Endothelial cell of hepatic sinusoid (primary cell): ENCODE measurements around the gene APCDD1L.

Experiments used
- in situ Hi-C: cut with HindIII; loops from 2 replicates; pipeline ENCODE4 v1.10.0; 2017; ENCODE audit warnings: low sequenced_read_pairs

The APCDD1L gene

DNA sequence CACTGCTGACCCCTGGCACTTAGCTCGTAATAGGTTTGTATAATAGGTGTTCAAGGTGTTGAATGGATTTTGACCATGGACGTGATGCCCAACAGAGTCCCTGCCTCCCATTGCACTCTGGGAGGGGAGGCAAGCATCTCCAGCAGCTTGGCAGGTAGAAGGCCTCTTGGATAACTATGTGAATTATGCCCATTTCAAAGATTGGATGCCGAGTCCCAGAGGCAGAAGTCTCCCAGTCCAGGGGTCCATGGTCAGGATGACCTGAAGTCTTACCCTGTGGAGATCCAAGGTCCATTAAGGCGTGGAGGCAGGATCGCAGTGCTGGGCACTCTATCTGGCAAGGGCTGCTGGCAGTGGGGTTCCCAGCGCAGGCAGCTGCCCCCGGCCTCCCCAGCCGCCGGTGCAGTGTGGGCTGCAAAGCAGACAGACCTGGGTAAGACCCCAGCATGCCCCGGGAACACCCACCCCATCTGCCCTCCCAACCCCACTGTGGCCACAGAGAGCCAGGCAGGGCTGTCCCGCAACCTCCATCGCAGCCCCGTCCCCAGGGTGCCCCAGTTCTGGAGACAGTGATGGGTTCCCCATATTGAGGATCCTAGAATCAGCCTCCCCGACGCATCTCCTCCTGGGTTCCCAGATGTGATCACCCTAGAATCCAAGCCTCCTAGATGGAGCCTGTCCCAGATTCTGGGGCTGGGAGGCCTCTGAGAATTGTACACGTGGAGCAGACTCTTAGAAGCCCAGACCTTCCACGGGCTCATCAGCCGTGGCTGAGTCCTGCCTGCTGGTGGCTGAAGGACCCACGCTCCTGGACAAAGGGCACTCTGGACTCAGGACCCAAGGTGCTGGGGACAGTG is 44.6 kb downstream of the APCDD1L start:
- in situ Hi-C loops = no loop called here

DNA sequence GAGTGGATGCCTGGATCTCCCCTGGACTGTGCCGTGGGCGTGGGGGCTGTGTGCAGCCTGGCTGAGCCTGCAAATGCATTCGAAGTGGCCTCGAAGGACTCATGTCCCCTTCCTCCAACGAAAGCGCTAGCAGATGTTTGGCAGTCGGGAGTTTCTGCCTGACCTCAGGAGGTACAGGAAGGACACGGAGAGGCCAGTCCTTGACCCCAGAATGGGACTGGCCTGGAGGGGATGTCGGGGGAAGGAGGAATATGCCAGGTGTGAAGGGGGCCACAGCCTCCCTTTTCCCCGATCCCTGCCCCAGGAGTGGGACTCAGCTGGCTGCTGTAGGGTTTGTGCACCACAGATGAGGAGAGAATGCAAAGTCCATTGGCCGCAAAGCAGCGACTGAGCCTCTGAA is 45.6 kb downstream of the APCDD1L start:
- in situ Hi-C loops = no loop called here

DNA sequence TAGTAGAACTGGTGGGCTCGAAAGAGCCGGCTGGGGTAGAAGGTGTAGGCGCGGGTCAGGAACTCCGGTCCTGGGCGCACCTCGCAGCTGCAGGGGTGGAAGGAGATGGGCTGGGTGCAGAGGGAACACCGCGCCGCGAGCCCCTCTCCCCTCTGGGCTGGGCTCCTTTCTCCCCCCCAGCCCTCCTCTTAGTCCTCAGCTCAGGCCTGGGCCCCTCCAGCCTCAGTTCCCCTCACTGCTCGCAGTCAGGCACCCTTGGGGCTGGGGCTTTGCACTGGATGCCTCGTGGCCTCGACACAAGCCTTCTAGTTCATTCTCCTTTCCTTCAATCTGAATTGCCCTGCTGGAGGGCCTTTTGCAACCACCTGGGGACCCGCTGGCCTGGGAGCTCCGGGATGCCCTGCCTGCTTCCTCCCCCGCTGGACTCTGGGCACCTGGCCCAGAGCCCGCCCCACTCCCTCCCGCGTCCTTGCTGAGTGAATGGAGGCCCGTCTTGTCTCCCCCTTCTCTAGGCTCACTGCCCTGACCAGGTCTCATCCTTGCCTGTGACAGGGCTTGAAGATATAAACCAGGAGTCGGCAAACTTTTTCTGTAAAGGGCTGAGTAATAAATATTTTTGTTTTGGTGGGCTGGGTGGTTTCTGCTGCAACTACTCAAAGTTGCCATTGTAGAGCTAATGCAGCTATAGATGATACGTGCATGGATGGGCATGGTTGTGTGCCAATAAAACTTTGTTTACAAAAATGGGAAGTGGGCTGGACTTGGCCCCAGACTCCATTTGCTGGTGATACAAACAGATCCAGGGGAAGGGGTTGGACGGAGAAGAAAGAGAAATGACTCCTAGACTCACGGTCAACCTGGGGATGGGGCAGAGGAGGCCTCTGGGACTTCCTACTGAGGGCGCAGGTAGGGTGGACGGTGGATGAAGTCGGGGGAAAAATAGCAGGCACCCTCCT is 47.3 kb downstream of the APCDD1L start:
- in situ Hi-C loops = no loop called here

DNA sequence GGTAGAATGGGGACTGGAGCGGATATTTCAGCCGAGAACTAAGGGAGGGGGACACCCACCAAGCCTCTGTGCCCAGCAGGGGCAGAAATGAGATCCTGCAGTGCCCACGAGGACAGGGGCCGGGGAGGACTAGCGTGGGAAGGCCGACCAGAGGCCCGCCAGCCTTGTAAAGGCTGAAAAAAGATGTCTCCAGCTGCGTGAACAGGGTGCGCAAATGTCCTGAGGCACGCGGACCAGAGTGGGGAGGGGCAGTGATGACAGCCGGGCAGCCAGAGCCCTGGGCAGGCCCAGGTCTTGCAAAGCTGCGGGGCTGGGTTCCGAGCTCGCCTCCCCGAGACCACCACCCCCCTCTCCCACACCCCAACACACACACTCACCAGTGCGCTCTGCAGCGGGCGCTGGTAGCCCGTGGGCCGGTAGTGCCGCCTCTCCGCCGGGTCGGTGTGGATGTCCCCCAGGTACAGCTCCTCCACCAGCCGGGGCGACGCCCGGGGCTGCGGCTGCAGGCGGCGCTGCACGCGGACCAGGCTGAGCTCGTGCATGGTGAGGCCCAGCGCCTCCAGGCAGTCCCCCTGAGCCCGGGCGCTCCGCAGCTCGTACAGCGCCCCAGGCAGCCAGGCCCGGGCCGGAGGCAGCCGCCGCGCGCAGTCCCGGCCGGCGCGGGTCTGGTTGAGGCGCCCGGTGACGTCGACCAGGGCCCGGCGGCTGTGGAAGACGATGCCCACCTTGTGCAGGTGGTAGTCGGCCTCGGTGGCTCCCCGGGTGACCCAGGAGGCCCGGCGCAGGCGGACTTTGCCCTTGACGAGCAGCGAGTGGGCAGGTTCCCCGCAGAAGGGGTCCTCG is 48.2 kb downstream of the APCDD1L start:
- in situ Hi-C loops = no loop called here

DNA sequence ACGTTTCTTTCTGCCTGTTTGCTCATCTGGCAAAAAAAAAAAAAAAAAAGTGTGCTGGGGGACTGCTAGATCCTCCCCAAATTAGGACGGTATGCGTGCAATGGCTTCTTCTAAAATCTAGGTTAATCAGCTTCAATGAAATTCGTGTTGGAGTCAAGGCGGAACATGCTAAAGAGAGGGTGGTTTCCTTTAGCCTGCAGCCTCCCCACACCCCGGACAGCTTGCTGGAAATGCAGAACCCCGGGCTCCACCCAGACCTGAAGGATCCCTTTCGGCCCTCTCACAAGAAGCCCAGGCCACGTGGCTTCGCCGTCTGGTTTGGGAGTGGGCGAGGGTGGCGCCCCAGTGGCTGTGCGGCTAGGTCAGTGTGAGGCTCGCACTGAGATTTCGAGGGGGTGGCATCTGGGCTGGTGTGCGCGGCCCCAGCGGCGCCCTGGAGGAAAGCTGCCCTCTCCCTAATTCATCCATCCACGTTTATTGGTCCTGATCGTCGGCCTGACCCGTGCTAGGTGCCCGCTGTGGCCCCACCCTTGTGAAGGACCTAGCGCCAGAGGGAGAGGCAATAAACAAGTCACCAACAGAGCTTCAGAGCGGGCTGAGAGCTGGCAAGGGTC is 49.0 kb downstream of the APCDD1L start:
- in situ Hi-C loops = no loop called here

DNA sequence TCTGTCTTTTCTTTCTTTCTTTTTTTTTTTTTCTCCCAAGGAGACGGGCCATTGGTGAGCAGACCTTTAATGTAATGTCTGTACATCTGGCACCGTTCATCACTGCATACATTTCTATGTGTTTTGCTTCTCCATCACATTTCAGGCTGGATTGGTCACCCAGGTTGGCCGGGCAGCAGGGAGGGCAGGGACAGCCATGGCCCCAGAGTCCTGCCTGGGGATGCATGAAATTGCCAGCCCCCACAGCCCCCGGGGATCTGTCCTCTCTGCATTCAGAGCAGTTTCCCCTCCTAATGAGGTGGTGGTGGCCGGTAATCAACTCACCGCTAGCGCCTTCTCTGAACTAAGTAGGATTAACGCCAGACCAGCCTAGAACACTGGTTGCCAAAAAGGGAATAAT is 50.4 kb downstream of the APCDD1L start:
- in situ Hi-C loops = no loop called here

DNA sequence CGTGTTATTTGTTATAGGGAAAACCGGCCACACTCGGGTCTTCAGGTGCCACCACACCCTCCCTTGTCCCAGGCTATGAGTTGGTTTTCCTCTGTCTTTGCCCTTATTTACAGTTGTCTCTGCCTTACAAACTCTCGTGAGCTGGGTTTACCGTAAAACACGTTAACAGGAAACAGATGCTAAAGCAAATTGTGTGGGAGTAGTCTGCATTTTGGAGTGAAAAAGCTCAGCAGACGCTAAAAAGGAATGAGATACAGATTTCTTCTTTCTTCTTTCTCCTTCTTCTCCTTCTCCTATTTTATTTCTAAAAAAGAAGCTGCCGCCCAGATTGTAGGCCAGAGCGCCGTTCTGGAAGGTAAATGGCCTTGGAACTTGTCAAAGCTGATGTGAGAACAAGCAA is 51.9 kb downstream of the APCDD1L start:
- in situ Hi-C loops = no loop called here

DNA sequence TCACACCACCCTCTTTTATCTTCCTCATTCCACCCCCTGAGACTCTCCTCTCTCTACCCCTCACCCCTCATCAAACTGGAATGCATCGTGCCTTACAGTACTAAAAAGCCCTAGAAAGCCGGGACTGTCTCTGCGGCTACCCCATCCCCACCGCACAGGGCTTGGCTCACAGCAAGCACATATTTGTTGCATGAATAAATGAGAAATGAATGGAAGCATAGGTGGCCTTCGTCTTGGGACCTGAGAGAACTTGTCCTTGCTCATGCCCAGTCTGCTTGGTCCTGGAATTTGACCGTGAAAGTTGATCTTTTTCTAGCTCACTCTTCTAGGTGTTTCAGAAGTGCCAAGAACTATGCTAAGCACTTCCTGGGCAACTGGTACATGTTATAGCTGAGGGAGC is 53.3 kb downstream of the APCDD1L start:
- in situ Hi-C loops = no loop called here

DNA sequence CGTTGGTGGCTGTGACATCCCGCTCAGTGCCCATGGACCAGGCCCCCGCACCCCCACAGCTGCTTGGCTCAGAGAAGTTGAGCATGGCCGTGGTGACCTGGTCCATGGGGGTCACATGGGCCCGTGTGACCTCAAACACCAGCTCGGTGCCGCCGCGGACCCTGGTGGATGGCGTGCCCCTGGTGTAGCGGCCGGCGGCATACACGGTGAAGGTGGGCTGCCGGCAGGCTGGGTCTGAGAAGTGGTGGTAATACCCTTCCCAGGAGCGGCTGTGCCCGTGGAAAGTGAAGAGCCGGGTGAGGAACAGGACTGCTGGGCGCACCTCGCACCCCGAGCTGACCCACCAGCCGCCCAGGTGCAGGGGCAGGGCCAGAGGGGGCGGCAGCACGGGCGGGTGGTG is 54.1 kb downstream of the APCDD1L start:
- in situ Hi-C loops = no loop called here

DNA sequence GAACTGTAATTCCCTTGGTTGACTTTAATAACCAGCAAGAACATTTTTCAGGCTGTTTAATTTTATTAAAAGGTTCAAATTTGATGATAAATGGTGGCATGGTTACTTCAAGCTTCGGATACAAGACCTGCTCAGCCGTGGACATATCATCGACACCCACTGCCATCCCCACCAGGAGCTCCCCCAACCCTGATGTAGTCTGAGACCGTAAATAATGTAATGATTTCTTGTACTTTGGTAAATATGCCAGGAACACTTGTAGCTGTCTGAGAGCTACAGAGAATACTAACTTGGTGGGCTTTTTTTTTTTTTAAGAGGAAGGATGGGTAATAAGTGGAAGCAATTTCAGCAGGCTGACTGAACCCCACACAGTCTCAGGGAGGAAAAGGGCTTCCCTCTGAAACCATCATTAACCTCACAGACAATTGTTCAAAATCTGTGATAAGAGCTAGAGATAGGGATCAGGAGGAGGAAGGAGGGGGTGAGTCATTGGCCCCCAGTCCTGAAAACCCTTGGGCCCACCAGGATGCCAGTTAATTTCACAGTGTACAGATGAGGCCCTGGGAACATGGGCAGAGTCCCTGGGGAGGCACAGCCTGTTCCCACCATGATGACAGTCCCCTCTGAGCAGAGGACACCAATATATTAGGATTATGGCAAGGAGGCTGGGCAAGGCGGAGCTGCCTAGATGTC is 56.0 kb downstream of the APCDD1L start:
- in situ Hi-C loops = no loop called here

DNA sequence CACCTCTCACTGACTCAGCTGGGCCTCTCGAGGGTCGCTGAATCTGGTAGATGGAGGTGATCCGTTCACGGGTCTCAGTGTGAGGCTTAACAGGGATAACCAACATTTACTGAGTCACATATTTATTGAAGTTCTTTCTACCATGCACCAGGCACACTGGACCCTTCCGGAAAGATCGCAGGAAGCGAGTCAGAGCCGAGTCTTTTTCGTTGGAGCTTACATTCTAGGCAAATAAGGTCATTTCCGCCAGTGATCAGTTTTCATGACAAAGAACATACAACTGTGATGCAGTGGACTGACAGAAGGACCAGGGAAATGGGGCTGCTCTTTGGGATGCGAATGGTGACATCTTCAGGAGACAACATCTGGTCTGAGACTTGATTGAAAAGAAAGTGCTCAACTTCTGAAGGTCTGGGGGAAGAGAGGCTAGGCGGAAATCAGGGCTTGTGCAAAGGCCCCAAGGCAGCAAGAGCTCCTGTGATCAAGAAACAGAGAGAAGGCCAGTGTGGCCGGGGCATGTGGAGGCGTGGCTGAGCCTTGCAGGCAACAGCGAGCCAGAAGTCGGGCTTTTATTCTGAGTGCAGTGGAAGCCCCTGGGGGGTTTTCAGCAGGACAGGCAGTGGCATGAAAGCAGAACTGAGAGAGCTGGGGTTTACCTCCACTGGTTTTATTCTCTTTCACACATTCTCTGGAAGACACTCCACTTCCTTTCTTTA is 56.7 kb downstream of the APCDD1L start:
- in situ Hi-C loops = no loop called here

DNA sequence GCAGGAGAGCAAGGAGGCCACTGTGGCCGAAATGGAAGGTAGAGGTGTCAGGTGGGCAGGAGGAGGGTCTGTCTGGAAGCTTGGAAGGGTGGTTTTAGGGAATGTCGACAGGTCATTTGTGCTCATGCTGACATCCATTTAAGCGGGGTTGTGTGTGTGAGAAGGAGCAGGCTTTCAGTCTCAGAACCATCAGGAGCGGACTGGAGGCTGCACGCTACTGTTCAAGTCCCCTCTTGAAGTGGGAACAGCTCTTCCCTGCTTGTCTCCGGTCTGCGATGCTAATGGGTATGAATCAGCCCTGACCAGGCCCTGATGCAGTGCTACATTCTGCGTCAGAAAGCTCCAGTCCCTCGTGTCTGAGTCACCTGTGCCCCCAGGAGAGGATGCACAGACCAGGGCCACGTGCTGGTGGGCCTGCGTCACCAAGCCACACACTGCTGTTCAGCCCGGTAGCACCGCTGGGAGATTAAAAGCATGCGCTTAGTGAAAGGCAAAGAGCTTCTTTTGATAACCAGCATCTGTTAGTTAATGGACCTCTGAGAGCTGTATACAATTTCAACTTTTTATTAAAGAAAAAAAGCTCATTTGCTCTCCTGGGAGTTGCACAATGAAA is 58.0 kb downstream of the APCDD1L start:
- in situ Hi-C loops = no loop called here

DNA sequence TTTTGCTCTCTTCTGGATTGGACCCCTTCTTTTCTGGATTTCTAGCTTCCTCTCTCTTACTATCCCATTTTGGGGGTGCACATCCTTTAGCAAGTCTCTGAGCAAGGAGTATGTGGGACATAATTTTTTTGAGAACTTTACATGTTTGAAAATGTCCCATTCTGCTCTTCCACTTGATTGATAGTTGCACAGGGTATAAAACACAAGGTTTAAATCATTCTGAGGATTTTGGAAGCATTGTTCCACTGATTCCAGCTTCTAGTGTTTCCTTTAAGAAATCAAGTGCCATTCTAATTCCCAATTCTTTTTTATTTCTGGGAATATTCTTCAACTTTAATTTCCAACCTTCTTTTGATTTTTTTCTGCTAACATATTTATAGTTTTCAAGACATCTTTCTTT is 60.7 kb downstream of the APCDD1L start:
- in situ Hi-C loops = no loop called here

DNA sequence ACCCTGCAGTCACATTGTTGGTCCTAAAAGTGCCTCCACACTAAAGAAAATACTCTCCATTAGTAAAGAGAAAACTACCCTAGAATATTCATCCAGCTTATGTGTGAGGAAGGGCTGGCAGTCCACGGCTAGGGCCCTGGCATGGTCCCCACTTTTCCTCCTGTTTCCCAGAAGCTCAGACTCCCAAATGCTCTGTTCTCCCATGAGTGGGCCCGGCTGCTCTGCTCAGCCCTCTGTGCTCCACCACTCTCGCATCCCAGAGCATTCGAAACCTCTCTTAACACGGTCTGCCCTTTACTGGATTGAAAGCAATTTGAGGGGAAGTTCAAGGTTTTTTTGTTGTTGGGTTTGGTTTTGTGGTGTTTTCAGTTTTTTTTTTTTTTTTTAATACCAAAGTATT is 61.8 kb downstream of the APCDD1L start:
- in situ Hi-C loops = no loop called here

DNA sequence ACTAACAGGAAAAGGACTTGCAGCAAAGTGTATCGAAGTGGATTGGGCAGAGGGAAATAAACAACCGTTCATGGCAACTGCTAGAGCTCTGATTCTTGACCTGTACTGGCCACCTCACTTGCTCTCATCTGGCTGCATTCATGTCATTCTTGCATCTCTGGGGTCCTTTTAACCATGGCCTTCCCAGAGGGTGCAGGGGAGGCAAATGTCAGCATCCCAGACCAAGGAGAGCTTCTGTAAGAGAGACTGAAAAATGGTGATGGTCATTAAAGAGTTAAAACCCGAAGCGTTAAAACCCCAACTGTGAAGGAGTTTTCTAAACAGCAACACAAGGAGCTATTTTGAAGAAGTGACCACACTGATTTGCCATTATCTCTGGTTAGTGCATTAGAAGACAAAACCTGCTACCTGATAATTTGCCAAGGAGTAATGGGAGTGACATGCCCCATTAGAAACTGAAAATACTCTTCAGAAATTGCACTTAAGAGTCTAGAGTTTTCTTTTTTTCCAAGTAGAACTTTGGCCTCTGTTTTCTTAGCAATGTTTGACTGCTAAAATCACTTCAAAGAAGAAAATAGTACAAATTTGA is 62.4 kb downstream of the APCDD1L start:
- in situ Hi-C loops = no loop called here

DNA sequence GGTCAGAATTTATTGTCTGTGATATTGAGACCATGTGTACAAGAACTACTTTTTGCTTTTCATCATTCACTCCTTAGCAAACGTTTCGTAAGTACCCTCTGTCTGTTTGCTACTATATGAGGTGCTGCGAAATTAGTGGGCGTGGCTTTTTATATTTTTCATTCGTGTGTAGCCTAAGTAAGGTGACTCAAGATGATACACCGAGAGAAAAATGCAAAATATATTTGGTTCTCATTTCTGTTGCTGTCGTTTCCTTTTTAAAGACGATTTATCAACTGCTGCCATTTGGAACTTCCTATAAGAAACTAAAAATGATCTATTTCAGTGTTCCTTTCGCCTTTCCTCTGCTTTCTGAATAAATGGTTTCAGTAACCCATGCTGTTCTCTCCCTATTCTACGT is 64.9 kb downstream of the APCDD1L start:
- in situ Hi-C loops = no loop called here

DNA sequence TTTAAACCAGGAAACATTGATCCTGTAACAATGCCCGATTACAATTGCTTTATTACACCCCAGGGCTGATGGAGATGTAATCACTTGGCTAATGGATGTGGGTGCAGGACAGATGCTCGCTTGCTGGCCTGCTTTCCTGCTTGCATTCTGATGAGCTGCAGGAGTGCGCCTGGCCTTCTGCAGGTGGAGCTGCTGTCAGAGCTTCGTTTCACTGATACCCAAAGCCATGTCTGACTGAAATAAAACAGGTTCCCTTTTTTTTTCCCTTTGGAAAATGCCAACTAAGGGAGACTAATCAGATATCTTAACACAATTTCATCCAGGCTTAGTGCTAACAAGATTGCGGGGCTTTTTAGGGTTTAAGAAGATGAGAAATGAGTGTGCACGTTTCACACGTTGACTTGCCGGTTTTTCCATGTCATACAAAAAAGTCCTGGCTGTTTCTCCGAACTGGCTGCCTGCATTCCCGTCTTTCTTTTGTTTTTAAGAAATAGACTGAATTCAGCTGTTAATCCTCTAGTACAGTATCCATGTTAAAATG is 65.4 kb downstream of the APCDD1L start:
- in situ Hi-C loops = no loop called here

DNA sequence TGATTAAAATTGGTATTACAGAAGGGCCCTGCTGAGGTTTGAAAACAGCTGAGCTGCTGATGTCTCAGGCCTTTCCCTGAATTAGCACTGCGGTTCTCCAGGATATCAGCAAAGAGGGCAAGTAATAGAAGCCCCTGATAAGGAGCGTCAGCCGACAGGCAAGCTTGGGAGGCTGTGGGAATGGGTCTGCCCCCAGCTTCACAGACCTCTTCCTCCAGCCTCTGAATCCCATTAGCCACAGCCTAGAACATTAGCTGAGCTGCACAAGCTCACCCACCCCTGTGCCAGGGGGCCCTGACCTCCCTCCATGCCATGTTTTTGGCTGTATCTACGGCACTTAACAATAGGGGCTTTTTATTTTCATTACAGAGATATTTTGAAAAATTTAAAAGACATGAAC is 66.2 kb downstream of the APCDD1L start:
- in situ Hi-C loops = no loop called here
